Head of caudate nucleus (tissue), 42 donors: ENCODE results near the gene MAGI3.
A peak's percentile ranks its signal among the peaks of the same experiment; 100 is the strongest.

Experiments used
- DNase-seq, 42 donors: peaks; one replicate each; pipeline versions ENCODE4 v3.0.0 to v3.0.0-alpha.2; 2020 to 2021; ENCODE audit warnings: mixed read lengths in 7 of 42
- intact Hi-C: fragments of 100-400 bp; cut with DNase I; formaldehyde crosslinking; loops from one replicate; pipeline ENCODE4 v1.15.0; 2022

The MAGI3 gene

GRCh38 chr1:113610372-113610771 is 220.1 kb downstream of the MAGI3 start:
- DNase-seq, result no peak
- intact Hi-C loops, result no loop called here

GRCh38 chr1:113615425-113615824 is 225.1 kb downstream of the MAGI3 start:
- no peak for DNase-seq
- intact Hi-C loops, result no loop called here

DNA sequence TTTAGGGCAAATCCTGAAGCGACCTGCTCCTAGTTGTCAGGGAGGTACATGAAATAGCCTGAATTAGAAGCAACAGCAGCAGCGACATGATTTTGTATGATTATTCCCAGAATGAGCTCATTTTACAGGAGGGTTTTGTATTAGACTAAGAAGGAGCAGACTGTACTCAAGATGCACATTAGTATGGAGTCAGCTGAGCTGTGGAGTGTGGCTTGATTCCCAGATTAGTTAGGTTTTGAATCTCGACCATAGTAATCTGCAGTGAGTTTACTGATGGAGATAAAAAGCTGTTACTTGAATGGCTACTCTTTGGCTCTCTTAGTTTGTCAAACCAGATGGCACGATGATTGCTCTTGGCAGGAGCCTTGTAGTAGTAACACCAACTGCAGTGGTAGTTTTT is 225.8 kb downstream of the MAGI3 start:
- DNase-seq, result peak in 10 of 42 donors; percentile 1 to 43 (median 8)
- intact Hi-C loops, result no loop called here

DNA sequence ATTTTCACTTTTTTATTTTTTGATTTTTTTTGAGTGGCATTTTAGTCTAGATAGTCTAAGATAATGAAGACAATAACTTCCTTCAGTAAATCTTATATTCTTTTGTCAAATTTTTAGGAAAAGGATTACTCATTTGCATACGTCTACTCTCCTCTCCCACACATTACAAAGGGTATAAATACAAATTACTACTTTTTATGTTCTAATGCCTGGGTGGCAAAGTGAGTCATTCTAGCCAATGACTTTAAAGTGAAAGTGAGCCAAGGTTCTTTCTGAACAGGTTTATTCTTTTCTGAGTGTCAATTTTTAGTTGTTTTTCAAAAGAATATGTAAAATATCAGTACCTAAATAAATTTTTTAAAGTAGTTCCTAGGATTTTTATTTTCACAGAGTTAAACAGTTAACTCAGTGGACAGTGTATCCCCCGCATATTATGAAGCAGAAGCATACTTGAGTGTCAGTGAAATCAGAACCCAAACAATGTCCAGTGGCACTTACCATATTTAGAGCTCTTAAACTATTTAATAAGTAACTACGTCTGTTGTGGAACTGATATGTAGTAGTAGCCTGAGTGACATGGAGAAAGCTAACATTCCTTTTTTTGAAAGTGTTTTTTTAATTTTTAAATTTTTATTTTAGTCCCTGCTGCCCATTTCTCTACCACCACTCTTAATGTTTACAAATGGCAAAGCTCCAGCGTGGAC is 227.3 kb downstream of the MAGI3 start:
- intact Hi-C loops, result no loop called here
- DNase-seq, result peak in 1 of 42 donors; percentile 15

DNA sequence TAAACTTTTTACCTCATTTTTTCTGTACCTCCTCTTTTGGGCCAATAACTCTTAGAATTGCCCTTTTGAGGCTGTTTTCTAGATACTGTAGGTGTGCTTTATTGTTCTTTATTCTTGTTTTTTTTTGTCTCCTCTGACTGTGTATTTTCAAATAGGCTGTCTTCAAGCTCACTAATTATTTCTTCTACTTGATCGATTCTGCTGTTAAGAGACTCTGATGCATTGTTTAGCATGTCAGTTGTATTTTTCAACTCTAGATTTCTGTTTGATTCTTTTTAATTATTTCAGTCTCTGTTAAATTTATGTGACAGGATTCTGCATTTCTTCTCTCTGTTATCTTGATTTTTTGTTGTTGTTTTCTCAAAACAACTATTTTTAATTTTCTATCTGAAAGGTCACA is 238.7 kb downstream of the MAGI3 start:
- intact Hi-C loops, result no loop called here
- DNase-seq, result no peak

- intact Hi-C loops, result no loop called here
- DNase-seq, result no peak
Observed at GRCh38 chr1:113630340-113631327, 240.3 kb downstream of the MAGI3 start.

- no peak for DNase-seq
- intact Hi-C loops, result no loop called here
Observed at GRCh38 chr1:113641396-113641795, 251.1 kb downstream of the MAGI3 start.

DNA sequence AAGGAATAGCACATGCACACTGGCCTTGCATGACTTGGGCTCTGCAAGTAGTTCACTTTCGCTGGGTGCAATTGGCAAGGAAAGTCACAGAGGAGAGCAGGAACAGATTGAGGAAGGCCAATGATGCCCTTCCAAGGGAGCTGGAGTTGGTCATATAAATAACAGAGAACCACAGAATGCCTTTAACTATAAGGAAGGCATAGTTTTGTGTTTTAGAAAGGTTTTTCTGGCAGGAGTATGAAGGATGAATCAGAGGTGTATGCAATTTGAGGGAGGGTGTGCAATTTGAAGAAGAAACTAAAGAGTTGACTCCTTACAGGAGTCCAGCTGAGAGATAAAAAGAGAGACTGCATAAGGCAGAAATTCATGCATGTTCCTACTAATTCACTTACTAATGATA is 256.8 kb downstream of the MAGI3 start:
- intact Hi-C loops, result no loop called here
- no peak for DNase-seq

GRCh38 chr1:113648478-113648877 is 258.2 kb downstream of the MAGI3 start:
- DNase-seq, result no peak
- intact Hi-C loops, result no loop called here

DNA sequence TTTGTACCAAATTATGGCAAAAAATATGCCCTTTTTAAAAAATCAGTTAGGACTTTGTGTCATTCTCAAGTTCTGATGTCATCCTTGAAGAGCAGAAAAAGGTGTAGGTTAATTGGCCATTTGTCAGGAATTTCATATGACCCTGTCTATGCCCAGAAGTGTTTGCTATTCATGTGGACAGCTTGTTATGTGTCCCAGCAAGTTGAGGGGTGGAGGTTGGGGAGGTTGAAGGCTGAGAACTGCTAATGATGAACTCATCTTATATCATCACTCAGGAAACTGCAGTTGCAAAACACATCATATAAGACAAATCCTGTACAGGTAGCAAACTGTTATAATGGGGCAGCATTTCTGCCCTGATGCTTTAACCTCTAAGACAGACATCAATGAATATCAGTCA is 262.5 kb downstream of the MAGI3 start:
- no peak for DNase-seq
- intact Hi-C loops, result no loop called here

- intact Hi-C loops, result no loop called here
- DNase-seq, result no peak
Observed at GRCh38 chr1:113653741-113654140, 263.4 kb downstream of the MAGI3 start.

DNA sequence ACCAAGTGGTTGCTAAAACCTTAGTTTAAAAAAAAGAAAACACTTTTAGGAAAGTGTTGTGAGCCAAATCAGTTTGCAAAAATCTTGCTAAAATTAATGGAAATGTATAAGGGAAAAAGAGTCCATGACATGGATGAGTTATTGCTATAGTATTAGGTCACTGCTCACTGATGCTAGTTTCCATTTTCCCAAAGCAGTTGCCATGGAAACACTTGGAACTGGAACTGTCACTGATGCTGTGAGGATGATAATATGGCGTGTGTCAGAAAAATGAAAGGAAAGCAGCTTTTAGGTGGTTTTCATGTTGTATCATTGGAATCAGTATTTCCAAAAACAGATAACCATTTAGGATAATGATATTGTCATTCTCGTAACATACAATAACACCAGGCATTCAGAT is 264.6 kb downstream of the MAGI3 start:
- intact Hi-C loops, result no loop called here
- peak in 11 of 42 donors; percentile 14 to 66 (median 38) for DNase-seq

GRCh38 chr1:113657126-113657525 is 266.8 kb downstream of the MAGI3 start:
- no peak for DNase-seq
- intact Hi-C loops, result no loop called here

GRCh38 chr1:113657556-113658063 is 267.3 kb downstream of the MAGI3 start:
- DNase-seq, result no peak
- intact Hi-C loops, result no loop called here

- intact Hi-C loops, result no loop called here
- peak in 2 of 42 donors; percentile 7 to 25 for DNase-seq
Observed at GRCh38 chr1:113659035-113659434, 268.7 kb downstream of the MAGI3 start.

DNA sequence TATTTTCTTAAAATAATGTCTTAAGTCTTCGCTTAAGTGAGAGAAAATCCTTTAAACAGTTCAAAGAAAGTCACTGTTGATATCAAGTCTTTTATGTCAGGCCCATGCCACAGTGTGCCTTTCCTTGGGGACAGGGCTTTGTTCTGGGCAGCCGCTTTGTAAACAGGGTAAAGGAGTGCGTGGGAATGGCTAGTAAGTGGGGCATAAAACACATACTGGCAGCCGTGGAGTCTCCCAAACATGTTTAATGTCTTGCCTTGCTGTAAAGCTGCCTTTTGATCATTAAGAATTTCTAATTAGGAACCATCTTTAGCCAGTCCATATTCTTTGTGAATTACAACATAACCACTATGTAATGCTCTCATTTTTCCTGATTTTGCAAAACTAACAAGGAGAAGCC is 269.2 kb downstream of the MAGI3 start:
- intact Hi-C loops, result no loop called here
- DNase-seq, result peak in 2 of 42 donors; percentile 11 to 16

DNA sequence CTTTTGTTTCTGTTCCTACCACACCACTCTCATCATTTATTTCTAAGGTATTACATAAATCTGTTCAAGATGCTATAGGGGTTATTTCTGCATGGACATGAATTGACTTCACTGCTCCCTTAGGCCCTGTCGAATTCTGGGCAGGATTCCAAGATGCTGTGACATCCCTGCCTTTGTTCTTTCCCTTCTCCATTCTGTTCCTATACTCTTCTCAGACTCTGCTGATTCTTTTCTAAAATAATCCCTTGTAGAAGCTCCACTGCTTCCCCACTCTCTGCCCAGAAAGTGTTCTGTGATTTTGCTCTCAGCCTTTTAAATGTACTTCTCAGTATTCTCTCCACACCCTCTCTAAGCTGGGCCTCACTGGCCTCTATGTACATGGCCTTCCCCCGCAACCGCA is 269.8 kb downstream of the MAGI3 start:
- intact Hi-C loops, result no loop called here
- peak in 19 of 42 donors; percentile 12 to 71 (median 33) for DNase-seq

- intact Hi-C loops, result no loop called here
- DNase-seq, result no peak
Observed at GRCh38 chr1:113662101-113662500, 271.8 kb downstream of the MAGI3 start.

DNA sequence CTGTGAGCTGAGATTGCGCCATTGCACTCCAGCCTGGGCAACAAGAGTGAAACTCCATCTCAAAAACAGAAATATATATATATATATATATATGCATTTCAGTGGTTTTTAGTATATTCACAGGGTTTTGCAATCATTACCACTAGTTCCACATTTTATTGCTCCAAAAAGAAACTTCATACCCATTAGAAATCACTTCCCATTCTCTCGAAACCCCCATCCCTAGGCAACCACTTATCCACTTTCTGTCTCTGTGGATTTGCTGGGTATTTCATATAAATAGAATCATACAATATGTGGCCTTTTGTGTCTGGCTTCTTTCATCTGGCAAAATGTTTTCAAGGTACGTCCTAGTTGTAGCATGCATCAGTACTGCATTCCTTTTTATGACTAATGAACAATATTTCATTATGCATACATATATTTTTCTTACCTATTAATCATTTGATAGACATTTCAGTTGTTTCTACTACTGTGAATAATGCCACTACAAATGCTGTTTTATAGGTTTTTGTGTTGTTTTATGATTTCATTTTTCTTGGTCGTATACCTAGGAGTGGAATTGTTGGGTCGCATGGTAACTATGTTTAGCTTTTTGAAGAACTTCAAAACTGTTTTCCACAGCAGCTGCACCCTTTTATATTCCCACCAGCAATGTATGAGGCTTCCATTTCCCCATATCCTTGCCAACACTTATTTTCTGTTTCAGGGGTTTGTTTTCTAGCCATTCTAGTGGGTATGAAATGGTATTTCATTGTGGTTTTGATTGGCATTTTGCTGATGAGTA is 273.0 kb downstream of the MAGI3 start:
- DNase-seq, result no peak
- intact Hi-C loops, result no loop called here
